Nephron (organoid): ENCODE measurements around the gene ELMO1.

Source experiments
- H3K27ac Mint-ChIP-seq, 3 experiments: 2 replicates each; pipeline ENCODE4 v1.8.0; 2020; ENCODE audit warnings: mixed read lengths in 3 of 3, mild to moderate bottlenecking in 2 of 3, moderate library complexity in 1 of 3
- H3K27me3 Mint-ChIP-seq: 2 replicates; pipeline ENCODE4 v1.8.0; 2021; ENCODE audit warnings: low read depth, mild to moderate bottlenecking, moderate library complexity, mixed read lengths
- H3K36me3 Mint-ChIP-seq: 2 replicates; pipeline ENCODE4 v1.8.0; 2020; ENCODE audit warnings: low read depth, mixed read lengths
- H3K4me1 Mint-ChIP-seq: 2 replicates; pipeline ENCODE4 v1.8.0; 2020; ENCODE audit warnings: mixed read lengths
- H3K4me3 Mint-ChIP-seq, 3 experiments: 2 replicates each; pipeline ENCODE4 v1.8.0; 2020; ENCODE audit warnings: mild to moderate bottlenecking in 3 of 3, mixed read lengths in 3 of 3, moderate library complexity in 2 of 3
- H3K9me3 Mint-ChIP-seq: 2 replicates; pipeline ENCODE4 v1.8.0; 2020; ENCODE audit warnings: mixed read lengths
- CTCF ChIP-seq, 3 experiments: fragments of 200-600 bp; sonication (generic); IDR thresholded peaks; one replicate each; pipeline ENCODE4 v1.5.0; 2021; ENCODE audit warnings: antibody characterized with exemption in 3 of 3; ENCODE audit not compliant: unreplicated experiment in 3 of 3

The ELMO1 gene

DNA sequence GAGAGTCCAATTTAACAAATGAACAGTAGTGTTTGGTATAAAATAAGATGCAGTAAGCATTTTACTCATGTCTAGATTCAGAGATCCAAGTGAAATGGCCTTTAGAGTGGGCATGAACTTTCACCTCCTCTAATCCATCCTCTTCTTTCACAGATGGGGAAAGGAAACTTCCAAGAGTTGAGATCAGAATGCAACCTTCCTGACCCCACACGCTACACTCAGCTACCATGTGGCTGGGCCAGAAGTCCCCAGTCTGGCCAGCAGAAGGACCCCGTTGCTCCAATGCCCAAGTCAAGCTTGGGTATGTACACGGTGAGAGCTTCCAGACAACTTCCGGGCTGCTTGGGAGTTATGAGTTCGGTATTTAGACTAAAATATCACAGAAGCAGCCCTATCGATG, 228.0 kb downstream of the ELMO1 start:
- peaks cover 3% of the 10 kb centered on the region for H3K27me3 Mint-ChIP-seq
- H3K36me3 Mint-ChIP-seq: no peaks in the 10 kb centered on the region
- H3K4me1 Mint-ChIP-seq: peaks cover 42% of the 10 kb centered on the region
- H3K27ac Mint-ChIP-seq: no peak overlapping the region
- no peaks in the 10 kb centered on the region for H3K9me3 Mint-ChIP-seq
- H3K4me3 Mint-ChIP-seq: no peak overlapping the region
- no peak for TF ChIP-seq CTCF (IDR thresholded peaks at IDR 0.05; ENCODE audit: unreplicated experiment in 3 of 3)

- no peaks in the 10 kb centered on the region for H3K9me3 Mint-ChIP-seq
- H3K4me1 Mint-ChIP-seq: peaks cover 32% of the 10 kb centered on the region
- peaks cover 6% of the 10 kb centered on the region for H3K27me3 Mint-ChIP-seq
- peak overlapping the region in 2 of 3 experiments; percentile 62 to 82 for H3K27ac Mint-ChIP-seq
- TF ChIP-seq CTCF (IDR thresholded peaks at IDR 0.05; ENCODE audit: unreplicated experiment in 3 of 3): no peak
- H3K36me3 Mint-ChIP-seq: no peaks in the 10 kb centered on the region
- no peak overlapping the region for H3K4me3 Mint-ChIP-seq
Observed at GRCh38 chr7:37218956-37219355, 229.7 kb downstream of the ELMO1 start.

DNA sequence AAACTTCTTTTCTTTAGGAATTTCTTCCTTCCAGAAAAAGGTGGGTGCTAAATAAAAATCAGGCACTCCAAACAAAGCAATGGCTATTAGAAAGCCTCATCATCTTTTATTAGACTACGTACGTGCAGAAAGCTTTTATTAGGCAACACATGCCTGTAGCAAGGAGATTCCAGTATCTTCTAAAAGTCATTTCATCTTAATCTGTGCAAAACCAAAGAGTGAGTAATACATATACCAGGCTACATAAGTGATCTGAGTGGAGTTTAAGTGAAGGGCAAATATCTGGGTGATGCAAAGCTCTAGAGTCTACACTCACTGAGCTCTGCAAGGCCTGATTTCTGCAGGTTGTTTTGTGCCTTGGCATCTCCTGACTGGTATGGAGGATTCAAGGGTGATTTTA, 231.7 kb downstream of the ELMO1 start:
- no peak for TF ChIP-seq CTCF (IDR thresholded peaks at IDR 0.05; ENCODE audit: unreplicated experiment in 3 of 3)
- Mint-ChIP-seq H3K27ac (peak overlapping the region in 2 of 3 experiments; percentile 62 to 85), H3K27me3 (peaks cover 6% of the 10 kb centered on the region), H3K4me1 (peaks cover 47% of the 10 kb centered on the region), H3K36me3 (no peaks in the 10 kb centered on the region), H3K4me3 (no peak overlapping the region), H3K9me3 (no peaks in the 10 kb centered on the region)

DNA sequence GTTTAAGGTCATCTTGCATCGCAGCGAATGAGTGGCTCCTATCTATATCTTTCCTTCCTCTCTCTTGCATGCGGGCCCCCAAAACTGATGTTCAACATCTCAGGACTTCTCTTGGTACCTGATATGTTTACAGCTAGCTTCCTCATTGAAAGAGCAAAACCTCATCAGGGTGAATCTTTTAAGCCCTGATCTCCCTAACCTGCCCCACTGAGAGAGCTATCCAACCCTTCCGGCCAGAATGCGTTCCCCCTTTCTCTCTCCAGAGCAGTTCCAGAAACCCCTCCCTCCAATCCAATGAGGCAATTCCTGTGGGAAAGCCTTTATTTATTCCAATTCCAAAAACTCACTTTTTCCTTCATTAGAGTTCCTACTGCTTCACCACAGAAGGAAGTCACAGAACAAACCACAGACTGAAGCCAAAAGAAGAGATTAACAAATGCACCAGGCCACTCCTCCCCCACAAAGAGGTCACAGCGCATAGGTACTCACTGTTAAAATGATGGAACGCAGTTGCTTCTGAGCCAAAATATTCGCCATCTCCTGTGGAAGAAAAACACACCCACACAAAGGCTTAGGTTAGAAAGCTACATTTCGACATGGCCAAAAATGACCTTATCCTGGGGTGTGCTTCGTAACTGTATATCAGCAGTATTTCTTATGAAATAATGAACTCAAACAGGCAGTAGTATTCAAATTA, 232.4 kb downstream of the ELMO1 start:
- H3K27me3 Mint-ChIP-seq: peaks cover 6% of the 10 kb centered on the region
- H3K4me1 Mint-ChIP-seq: peaks cover 53% of the 10 kb centered on the region
- H3K27ac Mint-ChIP-seq: peak overlapping the region; percentile 49 to 85 (median 62)
- peak overlapping the region in 2 of 3 experiments; percentile 31 to 37 for H3K4me3 Mint-ChIP-seq
- H3K9me3 Mint-ChIP-seq: no peaks in the 10 kb centered on the region
- TF ChIP-seq CTCF (IDR thresholded peaks at IDR 0.05; ENCODE audit: unreplicated experiment in 3 of 3): no peak
- no peaks in the 10 kb centered on the region for H3K36me3 Mint-ChIP-seq

DNA sequence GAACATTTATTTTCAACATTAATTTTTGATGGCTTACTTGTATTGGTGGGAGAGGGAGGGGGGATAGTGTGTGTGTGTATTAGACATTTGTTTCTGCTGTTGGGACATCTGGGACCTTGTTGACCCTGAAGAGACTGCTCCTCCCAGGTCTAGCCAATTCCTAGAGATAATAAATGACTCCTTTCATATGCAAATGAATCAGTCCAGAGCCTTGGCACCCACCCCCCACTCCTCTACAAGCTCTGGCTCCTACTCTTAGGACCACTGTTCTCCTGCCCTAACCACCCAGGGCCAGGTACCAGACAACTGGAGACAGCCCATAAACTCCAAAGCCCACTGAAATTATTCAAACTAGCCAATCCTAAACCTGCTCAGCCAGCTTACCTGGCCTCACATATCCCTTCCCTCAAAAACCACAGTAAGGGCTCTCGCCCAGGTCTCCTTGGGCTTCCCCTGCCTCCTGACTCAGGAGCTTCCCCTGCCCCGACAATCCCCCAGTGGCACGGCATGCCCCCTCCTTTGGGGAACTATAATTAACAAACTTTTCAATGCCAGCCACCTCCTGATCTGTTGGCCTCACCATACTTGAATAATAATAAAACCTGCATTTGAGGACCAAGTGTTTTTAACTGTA, 233.3 kb downstream of the ELMO1 start:
- Mint-ChIP-seq H3K4me1 (peaks cover 62% of the 10 kb centered on the region), H3K27ac (peak overlapping the region in 2 of 3 experiments; percentile 62 to 85), H3K4me3 (no peak overlapping the region), H3K9me3 (no peaks in the 10 kb centered on the region), H3K36me3 (no peaks in the 10 kb centered on the region), H3K27me3 (peaks cover 6% of the 10 kb centered on the region)
- no peak for TF ChIP-seq CTCF (IDR thresholded peaks at IDR 0.05; ENCODE audit: unreplicated experiment in 3 of 3)
